Omental fat pad (tissue), 4 donors: ENCODE data around the gene RANBP1. TPM values are rescaled to one million over a fixed set of nuclear protein-coding genes. Genes with fewer than 3 reads are reported as not detected.

ENCODE experiments used
- ATAC-seq: fragments of 150-250 bp; one replicate; pipeline ENCODE4 v1.9.1; 2016; ENCODE audit warnings: mild to moderate bottlenecking, moderate library complexity; ENCODE audit not compliant: low FRiP score
- DNase-seq: peaks from one replicate; pipeline ENCODE4 v3.0.0-alpha.2; 2019; ENCODE audit warnings: low spot score
- small RNA-seq: library from RNA; depleted of rRNA; stranded (forward); fragments of <200 nt; gene quantifications from one replicate; pipeline ENCODE3, GENCODE V24; 2016
- total RNA-seq, 4 donors: library from RNA; depleted of rRNA; stranded (reverse); fragments of >200 nt; gene quantifications; one replicate each; pipeline ENCODE4 v1.1.0, GENCODE V29; 2016
- TF ChIP-seq, protein P1 (sequence below), 3 donors: fragments of 450-650 bp; IDR thresholded peaks; one replicate each; pipeline ENCODE4 v1.5.1; 2016 to 2017; ENCODE audit warnings: antibody characterized with exemption in 3 of 3, mild to moderate bottlenecking in 3 of 3, moderate library complexity in 2 of 3

The RANBP1 gene
- total RNA-seq, 4 donors from 2014 or later: 146 to 285 (median 159) TPM

DNA sequence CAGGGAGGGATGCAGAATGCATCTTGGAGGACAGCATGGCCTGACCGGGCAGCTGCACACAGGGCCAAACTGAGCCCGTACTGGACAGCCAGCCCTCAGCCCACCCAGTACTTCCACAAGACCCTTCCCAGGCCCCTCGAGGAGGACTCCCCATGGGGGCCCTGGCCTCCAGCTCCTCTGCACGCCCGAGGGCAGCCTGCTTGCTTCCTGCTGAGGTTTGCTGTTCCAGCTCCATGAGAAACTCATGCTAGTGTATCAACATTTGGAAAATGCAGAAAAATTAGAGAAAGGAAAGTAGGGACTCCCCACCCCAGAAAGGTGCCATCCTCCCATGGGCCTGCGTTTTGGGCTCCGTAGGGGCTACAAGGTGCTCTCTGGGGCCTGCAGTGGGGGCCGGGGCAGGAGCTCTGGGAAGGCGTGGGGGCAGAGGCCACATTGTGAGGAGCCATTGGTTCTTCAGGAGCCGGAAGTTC, 56.3 kb downstream of the RANBP1 start:
- no peak for DNase-seq
- TF ChIP-seq, protein P1, sequence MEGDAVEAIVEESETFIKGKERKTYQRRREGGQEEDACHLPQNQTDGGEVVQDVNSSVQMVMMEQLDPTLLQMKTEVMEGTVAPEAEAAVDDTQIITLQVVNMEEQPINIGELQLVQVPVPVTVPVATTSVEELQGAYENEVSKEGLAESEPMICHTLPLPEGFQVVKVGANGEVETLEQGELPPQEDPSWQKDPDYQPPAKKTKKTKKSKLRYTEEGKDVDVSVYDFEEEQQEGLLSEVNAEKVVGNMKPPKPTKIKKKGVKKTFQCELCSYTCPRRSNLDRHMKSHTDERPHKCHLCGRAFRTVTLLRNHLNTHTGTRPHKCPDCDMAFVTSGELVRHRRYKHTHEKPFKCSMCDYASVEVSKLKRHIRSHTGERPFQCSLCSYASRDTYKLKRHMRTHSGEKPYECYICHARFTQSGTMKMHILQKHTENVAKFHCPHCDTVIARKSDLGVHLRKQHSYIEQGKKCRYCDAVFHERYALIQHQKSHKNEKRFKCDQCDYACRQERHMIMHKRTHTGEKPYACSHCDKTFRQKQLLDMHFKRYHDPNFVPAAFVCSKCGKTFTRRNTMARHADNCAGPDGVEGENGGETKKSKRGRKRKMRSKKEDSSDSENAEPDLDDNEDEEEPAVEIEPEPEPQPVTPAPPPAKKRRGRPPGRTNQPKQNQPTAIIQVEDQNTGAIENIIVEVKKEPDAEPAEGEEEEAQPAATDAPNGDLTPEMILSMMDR (IDR thresholded peaks at IDR 0.05): no peak
- no peak for ATAC-seq

DNA sequence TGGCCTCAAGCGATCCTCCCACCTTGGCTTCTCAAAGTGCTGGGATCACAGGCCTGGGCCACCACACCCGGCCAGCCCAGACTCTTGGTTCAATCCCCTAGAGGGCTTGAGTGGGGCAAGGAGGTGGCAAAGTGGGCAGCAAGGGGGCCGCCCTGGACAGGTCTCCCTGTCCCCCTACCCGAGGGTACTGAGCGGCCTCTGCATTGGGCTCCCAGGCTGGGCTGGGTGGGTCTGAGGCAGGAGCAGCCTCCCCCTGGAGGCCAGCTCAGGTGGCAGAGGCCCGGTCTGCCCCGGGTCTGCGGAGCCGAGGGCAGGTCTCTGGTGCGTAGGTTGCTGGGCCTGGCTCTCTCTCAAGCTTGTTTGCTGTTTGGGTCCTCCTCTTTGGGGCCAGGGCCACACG, 57.3 kb downstream of the RANBP1 start:
- ATAC-seq: no peak
- TF ChIP-seq, protein P1 (IDR thresholded peaks at IDR 0.05): no peak
- no peak for DNase-seq

DNA sequence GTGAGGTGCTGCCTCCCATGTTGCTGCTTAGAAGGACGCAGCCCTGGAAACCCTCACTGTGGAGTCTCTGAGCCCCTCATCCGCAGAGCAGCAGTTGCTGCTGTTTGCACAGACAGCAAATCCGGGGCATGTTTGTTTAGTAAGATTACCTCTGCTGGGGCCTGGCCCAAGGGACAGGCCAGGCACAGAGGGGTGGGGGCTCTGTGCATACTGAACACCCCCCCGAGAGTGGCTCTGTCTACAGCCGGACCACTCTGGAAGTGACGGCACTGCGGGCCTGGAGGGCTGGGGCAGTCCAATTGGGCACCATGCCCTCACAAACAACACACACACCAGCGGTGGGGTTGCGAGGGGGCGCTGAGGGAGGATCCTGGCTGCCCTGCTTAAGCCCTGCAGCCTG, 57.9 kb downstream of the RANBP1 start:
- ATAC-seq (no peak), DNase-seq (no peak)
- TF ChIP-seq, protein P1 (IDR thresholded peaks at IDR 0.05): no peak

DNA sequence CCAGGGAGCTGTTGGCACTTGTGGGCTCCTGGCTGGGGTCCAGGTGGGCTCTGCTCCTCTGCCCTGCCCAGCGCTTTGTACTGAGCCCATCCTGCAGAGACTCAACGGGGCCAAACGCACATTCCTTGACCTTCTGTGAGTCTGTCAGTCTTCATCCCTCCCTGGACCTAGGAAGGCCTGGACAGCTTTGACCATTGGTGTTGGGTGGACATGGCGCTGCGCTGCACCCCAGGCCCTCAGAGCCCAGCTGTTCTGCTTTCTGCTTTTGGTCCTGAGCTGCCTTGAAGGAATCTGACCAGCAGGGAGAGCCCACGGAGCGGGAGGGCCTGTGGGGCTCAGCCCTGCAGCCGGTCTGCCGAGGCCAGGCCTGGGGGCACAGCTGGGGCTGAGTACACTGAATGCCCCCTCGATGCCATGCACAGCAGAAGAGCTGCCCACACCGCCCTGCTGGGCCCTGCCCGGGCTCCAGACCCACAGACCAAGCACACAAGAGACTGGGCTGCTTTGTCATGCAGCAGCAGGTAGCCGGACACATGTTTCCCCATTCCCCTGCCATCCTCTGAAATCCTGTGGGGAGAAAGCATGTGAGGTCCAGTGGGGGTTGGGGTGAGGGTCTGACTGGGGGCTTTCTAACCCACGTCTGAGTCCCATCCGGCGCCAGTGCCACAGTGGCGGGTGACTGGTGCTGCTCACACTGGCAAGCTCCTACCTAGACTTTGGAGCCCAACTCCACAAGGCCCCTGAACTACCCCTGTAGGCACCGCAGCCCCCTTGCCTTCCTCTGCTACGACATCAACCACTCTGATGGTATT, 59.1 kb downstream of the RANBP1 start:
- no peak for DNase-seq
- no peak for ATAC-seq
- TF ChIP-seq, protein P1 (IDR thresholded peaks at IDR 0.05): no peak

DNA sequence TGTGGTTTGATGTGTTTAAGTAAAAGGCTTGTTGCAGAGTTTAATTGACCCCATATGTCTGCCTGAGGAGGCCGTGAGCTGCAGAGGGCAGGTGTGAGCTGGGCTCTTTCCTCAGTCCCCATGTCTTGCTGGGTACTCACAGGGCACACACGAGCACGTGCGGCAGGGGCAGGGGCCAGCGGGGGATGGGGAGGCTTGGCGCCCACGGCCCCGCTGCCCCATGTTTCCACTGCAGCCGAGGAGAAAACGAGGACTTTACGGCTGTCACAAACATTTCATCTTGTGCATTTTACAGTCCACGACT, 59.6 kb downstream of the RANBP1 start:
- ATAC-seq (no peak), DNase-seq (no peak)
- TF ChIP-seq, protein P1 (IDR thresholded peaks at IDR 0.05): no peak

DNA sequence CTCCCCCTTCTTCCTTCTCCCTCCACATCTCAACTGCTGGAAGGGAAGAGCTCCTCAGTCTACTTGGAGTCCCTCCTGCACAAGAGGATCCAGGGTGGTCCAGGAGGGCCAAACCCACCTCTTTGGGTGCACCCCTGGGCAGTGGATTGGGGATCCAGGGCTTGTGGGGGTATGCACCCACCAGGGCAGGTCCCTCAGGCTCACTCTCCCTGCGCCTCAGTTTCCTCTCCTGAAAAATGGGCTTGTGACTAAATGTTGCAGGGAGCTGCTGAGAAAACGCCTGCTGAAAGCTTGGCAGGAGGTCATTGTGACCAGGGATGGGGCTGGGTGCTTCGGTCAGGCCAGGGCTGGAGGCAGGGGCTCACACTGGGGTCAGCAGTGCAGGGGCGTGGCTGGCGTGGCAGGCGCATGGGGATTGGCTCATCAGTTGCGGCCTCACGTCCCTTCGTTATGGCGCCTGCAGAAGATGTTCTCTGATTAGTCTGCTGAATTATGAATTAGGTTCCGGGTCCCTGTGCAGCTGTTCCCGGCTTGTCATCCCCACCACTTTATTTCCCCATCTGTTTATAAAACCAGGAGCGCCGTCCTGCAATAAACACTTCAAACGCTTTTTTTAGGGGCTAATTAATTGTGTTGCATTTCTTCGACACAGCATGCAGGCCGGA, 60.6 kb downstream of the RANBP1 start:
- TF ChIP-seq, protein P1 (IDR thresholded peaks at IDR 0.05): no peak
- no peak for ATAC-seq
- no peak for DNase-seq

Small RNAs within 50 kb of the gene (small RNA-seq; reads per million reads assigned to genes)
- gene MIR6816 (not detected), gene RF00017 (not detected), gene RF00599 (not detected)

Other genes with a start within 250 kb of the RANBP1 start
- gene COMT, start 174.3 kb upstream of the RANBP1 start, total RNA-seq: 100 to 1,000 TPM; 166 to 214 (median 180) TPM
- 10 to 100 TPM; 10.1 to 24.4 (median 15.1) TPM for gene TXNRD2, start 174.3 kb upstream of the RANBP1 start, total RNA-seq
- 10 to 100 TPM in 2 of 4 donors, 1 to 10 TPM in 2; 6.5 to 20.0 (median 9.3) TPM for gene ARVCF, start 99.3 kb upstream of the RANBP1 start, total RNA-seq
- gene TANGO2, start 95.0 kb upstream of the RANBP1 start, total RNA-seq: 10 to 100 TPM; 35.3 to 48.4 (median 37.9) TPM
- 10 to 100 TPM; 16.9 to 33.5 (median 24.1) TPM for gene DGCR8, start 35.9 kb upstream of the RANBP1 start, total RNA-seq
- gene TRMT2A, start 1.1 kb downstream of the RANBP1 start, total RNA-seq: 10 to 100 TPM; 32.4 to 58.5 (median 49.0) TPM
- 10 to 100 TPM in 3 of 4 donors, 1 to 10 TPM in 1; 9.5 to 23.3 (median 16.4) TPM for gene ZDHHC8, start 15.7 kb downstream of the RANBP1 start, total RNA-seq
- 1 to 10 TPM in 1 of 4 donors, under 1 TPM in 2, not detected in 1; 0.28 to 1.8 (median 0.56) TPM for gene CCDC188, start 35.0 kb downstream of the RANBP1 start, total RNA-seq
- 1 to 10 TPM in 2 of 4 donors, under 1 TPM in 2; 0.25 to 2.3 (median 1.3) TPM for gene RTN4R, start 152.2 kb downstream of the RANBP1 start, total RNA-seq
- gene DGCR6L, start 204.0 kb downstream of the RANBP1 start, total RNA-seq: 10 to 100 TPM; 29.7 to 67.6 (median 45.0) TPM